Esophagus muscularis mucosa (tissue), 4 donors: ENCODE results near the gene RPP25L. TPM values are rescaled to one million over a fixed set of nuclear protein-coding genes. Genes with fewer than 3 reads are reported as not detected.

Source experiments
- DNase-seq: peaks from one replicate; pipeline ENCODE4 v3.0.0-alpha.2; 2017; ENCODE audit errors: extremely low spot score
- H3K27ac ChIP-seq, 4 donors: fragments of 200-600 bp; sonication (generic); replicated peaks in 1 of 4; 1 replicate in 3 of 4; 2 replicates in 1 of 4; pipeline ENCODE4 v1.5.1; 2016 to 2019; ENCODE audit warnings: mild to moderate bottlenecking in 1 of 4
- H3K27me3 ChIP-seq, 4 donors: fragments of 200-600 bp; sonication (generic); one replicate each; pipeline versions ENCODE4 v1.5.1 to v1.6.0; 2016 to 2019
- H3K36me3 ChIP-seq, 4 donors: fragments of 200-600 bp; sonication (generic); one replicate each; pipeline ENCODE4 v1.5.1; 2016 to 2019
- H3K4me1 ChIP-seq, 4 donors: fragments of 200-600 bp; sonication (generic); one replicate each; pipeline ENCODE4 v1.5.1; 2016 to 2019
- H3K4me3 ChIP-seq, 4 donors: fragments of 200-600 bp; sonication (generic); 1 replicate in 2 of 4; 2 replicates in 2 of 4; pipeline ENCODE4 v1.5.1; 2016 to 2019; ENCODE audit warnings: mild to moderate bottlenecking in 4 of 4, moderate library complexity in 1 of 4
- H3K9me3 ChIP-seq, 4 donors: fragments of 200-600 bp; sonication (generic); 1 replicate in 3 of 4; 2 replicates in 1 of 4; pipeline ENCODE4 v1.5.1; 2016 to 2019
- EP300 ChIP-seq: sonication (generic); formaldehyde crosslinking; IDR thresholded peaks from one replicate; pipeline ENCODE4 v1.6.1; 2017; ENCODE audit warnings: antibody characterized with exemption
- POLR2A ChIP-seq: fragments of 450-650 bp; IDR thresholded peaks from one replicate; pipeline ENCODE4 v1.6.1; 2017; ENCODE audit warnings: antibody characterized with exemption, moderate library complexity, mild to moderate bottlenecking, low read depth
- POLR2AphosphoS5 ChIP-seq, 2 donors: sonication (generic); formaldehyde crosslinking; IDR thresholded peaks; one replicate each; pipeline ENCODE4 v1.6.1; 2017; ENCODE audit warnings: antibody characterized with exemption in 2 of 2
- WGBS: methylation state at CpG from one replicate; pipeline ENCODE4 v1.1.5; 2018; 5-methylcytosine and 5-hydroxymethylcytosine counted together
- intact Hi-C: fragments of 100-400 bp; cut with DNase I; formaldehyde crosslinking; loops from one replicate; pipeline ENCODE4 v1.15.1; 2023
- total RNA-seq, 4 donors: library from RNA; depleted of rRNA; stranded (reverse); fragments of >200 nt; gene quantifications; one replicate each; pipeline versions ENCODE4 v1.1.0 to v1.2.1, GENCODE V29; 2016
- TF ChIP-seq, protein P1 (sequence below), 3 experiments: fragments of 200-600 bp in 2 of 3; fragments of 450-650 bp in 1 of 3; sonication (generic) in 2 of 3; IDR thresholded peaks; one replicate each; pipeline ENCODE4 v1.5.1; 2017 to 2019; ENCODE audit warnings: antibody characterized with exemption in 3 of 3, mild to moderate bottlenecking in 2 of 3, moderate library complexity in 1 of 3

Gene RPP25L
- total RNA-seq, 4 donors from 2014 or later, result 11.6 to 26.7 (median 20.2) TPM

DNA sequence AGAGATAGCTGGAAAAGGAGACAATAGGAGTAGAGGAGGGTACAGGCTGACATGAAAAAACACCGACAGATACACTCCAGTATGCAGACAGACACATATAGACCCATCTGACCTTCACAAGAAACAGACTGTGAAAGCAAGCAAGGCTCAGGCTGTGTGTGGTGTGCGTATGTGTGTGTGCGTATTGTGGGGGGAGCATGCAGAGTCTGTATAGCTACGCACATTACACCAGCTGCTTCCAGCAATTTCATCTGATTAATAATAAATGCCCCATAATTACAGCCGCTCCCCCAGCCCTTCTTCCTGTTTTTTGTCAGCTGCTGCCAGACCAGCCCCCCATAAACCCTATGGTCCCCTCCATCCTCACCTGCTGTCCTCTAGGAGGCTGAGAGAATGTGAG is 29.1 kb downstream of the RPP25L start:
- H3K4me3 ChIP-seq, result no peak overlapping the region
- TF ChIP-seq POLR2A (no peak), EP300 (no peak), POLR2AphosphoS5 (IDR thresholded peaks at IDR 0.05) (no peak)
- TF ChIP-seq, protein P1, sequence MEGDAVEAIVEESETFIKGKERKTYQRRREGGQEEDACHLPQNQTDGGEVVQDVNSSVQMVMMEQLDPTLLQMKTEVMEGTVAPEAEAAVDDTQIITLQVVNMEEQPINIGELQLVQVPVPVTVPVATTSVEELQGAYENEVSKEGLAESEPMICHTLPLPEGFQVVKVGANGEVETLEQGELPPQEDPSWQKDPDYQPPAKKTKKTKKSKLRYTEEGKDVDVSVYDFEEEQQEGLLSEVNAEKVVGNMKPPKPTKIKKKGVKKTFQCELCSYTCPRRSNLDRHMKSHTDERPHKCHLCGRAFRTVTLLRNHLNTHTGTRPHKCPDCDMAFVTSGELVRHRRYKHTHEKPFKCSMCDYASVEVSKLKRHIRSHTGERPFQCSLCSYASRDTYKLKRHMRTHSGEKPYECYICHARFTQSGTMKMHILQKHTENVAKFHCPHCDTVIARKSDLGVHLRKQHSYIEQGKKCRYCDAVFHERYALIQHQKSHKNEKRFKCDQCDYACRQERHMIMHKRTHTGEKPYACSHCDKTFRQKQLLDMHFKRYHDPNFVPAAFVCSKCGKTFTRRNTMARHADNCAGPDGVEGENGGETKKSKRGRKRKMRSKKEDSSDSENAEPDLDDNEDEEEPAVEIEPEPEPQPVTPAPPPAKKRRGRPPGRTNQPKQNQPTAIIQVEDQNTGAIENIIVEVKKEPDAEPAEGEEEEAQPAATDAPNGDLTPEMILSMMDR (IDR thresholded peaks at IDR 0.05), result no peak
- peaks cover 11 to 15% (median 13%) of the 10 kb centered on the region in 4 donors for H3K4me1 ChIP-seq
- H3K9me3 ChIP-seq, result no peaks in the 10 kb centered on the region
- H3K27ac ChIP-seq, result no peak overlapping the region
- H3K27me3 ChIP-seq, result peaks cover 0 to 96% (median 35%) of the 10 kb centered on the region in 4 donors
- WGBS, result 76% methylated on average over 5 of the region's 5 CpGs
- intact Hi-C loops, result no loop called here
- no peak for DNase-seq
- H3K36me3 ChIP-seq, result no peaks in the 10 kb centered on the region

DNA sequence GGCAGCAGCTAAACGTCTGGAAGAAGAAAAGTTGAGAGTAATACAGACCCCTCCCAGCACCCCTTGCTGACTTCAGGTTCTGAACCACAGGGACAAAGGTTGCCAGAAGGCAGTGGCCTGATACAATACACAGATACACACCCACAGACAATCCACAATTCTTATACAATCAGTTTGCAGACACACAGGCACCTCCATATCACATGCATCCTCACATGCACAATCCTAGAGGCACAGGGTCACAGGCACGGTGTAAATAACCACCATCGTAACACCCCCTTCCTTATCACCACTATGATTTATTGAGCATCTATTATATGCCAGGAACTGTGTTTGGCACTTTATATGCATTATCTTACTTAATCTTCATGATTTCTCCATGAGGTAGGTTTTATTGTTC is 30.6 kb downstream of the RPP25L start:
- no peak for DNase-seq
- H3K4me3 ChIP-seq, result no peak overlapping the region
- H3K27me3 ChIP-seq, result peaks cover 0 to 96% (median 25%) of the 10 kb centered on the region in 4 donors
- H3K4me1 ChIP-seq, result peaks cover 14 to 23% (median 21%) of the 10 kb centered on the region in 4 donors
- no peaks in the 10 kb centered on the region for H3K9me3 ChIP-seq
- 80% methylated on average over 3 of the region's 3 CpGs for WGBS
- no peaks in the 10 kb centered on the region for H3K36me3 ChIP-seq
- intact Hi-C loops, result no loop called here
- TF ChIP-seq, protein P1 (IDR thresholded peaks at IDR 0.05), result no peak
- TF ChIP-seq EP300 (no peak), POLR2AphosphoS5 (IDR thresholded peaks at IDR 0.05) (no peak), POLR2A (no peak)
- H3K27ac ChIP-seq, result no peak overlapping the region

DNA sequence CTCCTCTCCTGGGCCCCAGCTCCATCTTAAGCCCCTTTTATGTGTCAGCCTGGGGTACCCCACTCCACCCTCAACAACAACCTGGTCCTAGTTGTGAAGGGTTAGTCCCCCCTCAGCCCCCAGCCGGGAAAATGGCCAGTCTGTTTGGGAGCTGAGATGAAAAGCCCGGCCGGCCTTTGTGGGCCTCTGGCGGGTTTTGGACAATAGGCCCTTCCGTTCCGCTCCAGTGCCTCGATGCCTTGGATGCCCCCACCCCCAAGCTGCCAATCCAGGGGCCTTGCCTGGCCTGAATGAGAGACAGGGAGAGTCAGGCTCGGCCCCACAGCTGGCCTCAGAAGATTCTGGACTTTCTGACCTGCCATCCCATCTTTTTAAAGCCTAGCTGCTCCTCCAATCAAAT is 31.5 kb downstream of the RPP25L start:
- DNase-seq, result no peak
- Histone ChIP-seq H3K4me1 (peaks cover 14 to 28% (median 21%) of the 10 kb centered on the region in 4 donors), H3K36me3 (no peaks in the 10 kb centered on the region), H3K27ac (no peak overlapping the region), H3K27me3 (peaks cover 0 to 96% (median 23%) of the 10 kb centered on the region in 4 donors), H3K4me3 (no peak overlapping the region), H3K9me3 (no peaks in the 10 kb centered on the region)
- WGBS, result 79% methylated on average over 2 of the region's 8 CpGs
- intact Hi-C loops, result no loop called here
- no peak for TF ChIP-seq EP300
- TF ChIP-seq POLR2A, result no peak
- no peak for TF ChIP-seq POLR2AphosphoS5 (IDR thresholded peaks at IDR 0.05)
- TF ChIP-seq, protein P1 (IDR thresholded peaks at IDR 0.05), result no peak

DNA sequence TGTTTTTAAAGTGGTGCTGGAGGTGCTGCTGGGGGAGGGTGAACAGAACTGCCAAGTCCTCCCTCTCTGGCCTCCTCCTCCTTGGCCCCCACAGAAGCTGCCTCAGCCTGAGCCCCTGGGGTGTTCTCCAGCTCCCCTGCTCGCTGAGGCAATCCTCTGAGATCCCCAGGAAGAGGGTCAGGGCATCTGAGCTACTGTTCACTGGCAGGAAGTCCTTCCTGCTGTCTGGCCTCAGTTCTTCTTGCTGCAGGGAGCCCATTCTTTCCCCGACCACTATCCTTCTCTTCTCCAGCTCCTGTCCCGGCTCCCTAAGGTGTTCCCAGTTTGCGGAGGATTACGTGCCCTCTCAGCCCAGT is 32.1 kb downstream of the RPP25L start:
- Histone ChIP-seq H3K27me3 (peaks cover 0 to 95% (median 21%) of the 10 kb centered on the region in 4 donors), H3K9me3 (no peaks in the 10 kb centered on the region), H3K36me3 (no peaks in the 10 kb centered on the region), H3K27ac (no peak overlapping the region), H3K4me3 (no peak overlapping the region), H3K4me1 (peaks cover 14 to 28% (median 21%) of the 10 kb centered on the region in 4 donors)
- no peak for DNase-seq
- TF ChIP-seq POLR2AphosphoS5 (IDR thresholded peaks at IDR 0.05) (no peak), POLR2A (no peak), EP300 (no peak)
- TF ChIP-seq, protein P1 (IDR thresholded peaks at IDR 0.05), result no peak
- WGBS, result 92% methylated on average over 5 of the region's 5 CpGs
- intact Hi-C loops, result no loop called here

DNA sequence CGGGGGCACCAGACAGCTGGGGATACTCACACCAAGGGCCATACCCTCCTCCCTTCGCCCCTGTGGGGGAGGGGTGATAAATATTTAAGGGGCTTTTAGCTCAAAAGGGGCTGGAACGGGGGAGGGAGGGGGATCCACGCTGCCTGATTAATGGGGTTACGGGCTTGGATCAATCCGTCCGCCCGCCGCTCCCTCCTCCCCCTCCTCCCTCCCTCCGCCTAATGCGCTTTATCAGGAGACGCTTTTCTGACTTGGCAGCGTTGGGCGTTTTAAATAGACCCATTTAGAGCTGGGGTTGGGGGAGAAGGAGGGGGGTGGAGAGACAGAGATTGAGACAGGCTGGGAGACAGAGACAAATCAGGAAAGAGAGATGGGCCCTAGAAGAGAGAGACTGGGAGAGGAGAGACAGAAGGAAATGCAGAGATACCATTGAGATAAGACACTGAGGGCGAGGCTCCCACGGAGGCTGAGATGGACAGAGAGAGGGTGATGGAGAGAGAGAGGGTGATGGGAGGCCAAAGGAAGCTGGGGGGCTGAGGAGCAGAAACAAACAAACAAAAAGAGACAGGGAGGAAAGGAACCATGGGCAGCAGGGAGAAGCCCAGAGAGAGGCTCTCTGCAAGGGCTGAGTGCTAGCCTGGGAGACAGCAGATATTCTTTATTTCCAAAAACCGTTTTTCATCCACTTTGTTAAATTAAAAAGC is 32.6 kb downstream of the RPP25L start:
- DNase-seq, result no peak
- Histone ChIP-seq H3K9me3 (no peaks in the 10 kb centered on the region), H3K4me1 (peaks cover 14 to 28% (median 21%) of the 10 kb centered on the region in 4 donors), H3K4me3 (no peak overlapping the region), H3K27me3 (peaks cover 0 to 95% (median 19%) of the 10 kb centered on the region in 4 donors), H3K27ac (no peak overlapping the region), H3K36me3 (no peaks in the 10 kb centered on the region)
- TF ChIP-seq POLR2AphosphoS5 (IDR thresholded peaks at IDR 0.05) (no peak), EP300 (no peak), POLR2A (no peak)
- TF ChIP-seq, protein P1 (IDR thresholded peaks at IDR 0.05), result no peak
- 27% methylated on average over 15 of the region's 17 CpGs for WGBS
- intact Hi-C loops, result no loop called here
